Urinary bladder (tissue), 4 donors: ENCODE measurements around the gene ELMO1. TPM values are rescaled to one million over a fixed set of nuclear protein-coding genes. Genes with fewer than 3 reads are reported as not detected.
A peak's percentile ranks its signal among the peaks of the same experiment; 100 is the strongest.

Source experiments
- DNase-seq: peaks from one replicate; pipeline ENCODE4 v3.0.0-alpha.2; 2015; ENCODE audit errors: extremely low spot score
- H3K27ac ChIP-seq: one replicate; pipeline ENCODE4 v1.5.1; 2013; ENCODE audit warnings: low read depth, mild to moderate bottlenecking, moderate library complexity
- H3K36me3 ChIP-seq: one replicate; pipeline ENCODE4 v1.6.1; 2013; ENCODE audit warnings: mild to moderate bottlenecking, moderate library complexity; ENCODE audit not compliant: insufficient read depth
- H3K4me1 ChIP-seq: one replicate; pipeline ENCODE4 v1.6.1; 2013; ENCODE audit warnings: mild to moderate bottlenecking, moderate library complexity; ENCODE audit not compliant: insufficient read depth
- H3K4me3 ChIP-seq: one replicate; pipeline ENCODE4 v1.5.1; 2013; ENCODE audit warnings: low read depth, low read length
- WGBS: extraction: QIAGEN DNeasy Blood & Tissue Kit; methylation state at CpG from one replicate; pipeline ENCODE4 v1.1.7; 2013; 5-methylcytosine and 5-hydroxymethylcytosine counted together
- polyA plus RNA-seq: library from polyadenylated mRNA; stranded (reverse); fragments of 200-250 nt; gene quantifications from one replicate; pipeline ENCODE4 v1.2.3, GENCODE V29; 2013
- total RNA-seq: library from RNA; depleted of rRNA; stranded (reverse); fragments of >200 nt; gene quantifications from one replicate; pipeline ENCODE4 v1.2.3, GENCODE V29; 2014
- donor health status: healthy with polysubstance abuse.
- donor health status: healthy.

The ELMO1 gene
- total and polyA plus RNA-seq, 2 donors = 14.1 to 86.7 TPM

- Histone ChIP-seq H3K4me1 (no peaks in the 10 kb centered on the region), H3K4me3 (no peak overlapping the region), H3K27ac (no peak overlapping the region), H3K36me3 (no peaks in the 10 kb centered on the region)
- WGBS = 58% methylated on average over 6 of the region's 6 CpGs
- DNase-seq = no peak
Observed at GRCh38 chr7:37269711-37270508, 178.8 kb downstream of the ELMO1 start.

- Histone ChIP-seq H3K27ac (no peak overlapping the region), H3K4me3 (no peak overlapping the region), H3K36me3 (no peaks in the 10 kb centered on the region), H3K4me1 (no peaks in the 10 kb centered on the region)
- 95% methylated on average over 8 of the region's 8 CpGs for WGBS
- no peak for DNase-seq
Observed at GRCh38 chr7:37267251-37267650, 181.4 kb downstream of the ELMO1 start.

- H3K4me1 ChIP-seq = no peaks in the 10 kb centered on the region
Observed at GRCh38 chr7:37265876-37266275, 182.8 kb downstream of the ELMO1 start.

DNA sequence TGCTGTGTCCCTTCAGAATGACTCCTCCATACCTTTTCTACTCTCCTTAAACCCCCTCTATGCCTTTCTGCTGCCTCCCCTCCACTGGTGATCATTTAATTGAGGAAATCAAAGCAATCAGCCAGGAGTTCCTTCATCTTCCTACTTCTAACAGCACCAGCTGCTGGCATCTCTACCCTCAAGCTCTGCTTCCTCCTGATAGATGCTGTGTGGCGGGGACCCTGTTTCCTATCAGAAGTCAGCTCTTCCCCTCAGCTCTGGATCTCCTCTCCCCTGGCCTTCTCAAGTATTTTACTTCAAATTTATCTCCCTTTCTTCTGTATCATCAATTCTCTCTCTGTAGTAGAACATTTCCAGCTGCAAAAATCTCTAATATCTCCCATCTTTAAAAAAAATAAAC is 183.7 kb downstream of the ELMO1 start:
- WGBS = 82% methylated on average over 1 of the region's 1 CpG

More at GRCh38 chr7:37265876-37266275, 182.8 kb downstream of the ELMO1 start:
- no peak for DNase-seq
- H3K27ac ChIP-seq = no peak overlapping the region
- H3K4me3 ChIP-seq = no peak overlapping the region
- H3K36me3 ChIP-seq = no peaks in the 10 kb centered on the region
- 88% methylated on average over 7 of the region's 7 CpGs for WGBS

GRCh38 chr7:37262181-37262580 is 186.5 kb downstream of the ELMO1 start:
- WGBS = 75% methylated on average over 1 of the region's 1 CpG

More for the DNA sequence above, 183.7 kb downstream of the ELMO1 start:
- Histone ChIP-seq H3K4me3 (no peak overlapping the region), H3K36me3 (no peaks in the 10 kb centered on the region), H3K4me1 (no peaks in the 10 kb centered on the region), H3K27ac (no peak overlapping the region)
- DNase-seq = no peak

GRCh38 chr7:37259319-37259821 is 189.3 kb downstream of the ELMO1 start:
- H3K36me3 ChIP-seq = no peaks in the 10 kb centered on the region
- H3K4me1 ChIP-seq = no peaks in the 10 kb centered on the region
- H3K4me3 ChIP-seq = no peak overlapping the region
- H3K27ac ChIP-seq = no peak overlapping the region
- no peak for DNase-seq
- 72% methylated on average over 11 of the region's 11 CpGs for WGBS

More at GRCh38 chr7:37262181-37262580, 186.5 kb downstream of the ELMO1 start:
- H3K4me3 ChIP-seq = no peak overlapping the region
- H3K36me3 ChIP-seq = no peaks in the 10 kb centered on the region
- no peaks in the 10 kb centered on the region for H3K4me1 ChIP-seq
- H3K27ac ChIP-seq = no peak overlapping the region
- no peak for DNase-seq

DNA sequence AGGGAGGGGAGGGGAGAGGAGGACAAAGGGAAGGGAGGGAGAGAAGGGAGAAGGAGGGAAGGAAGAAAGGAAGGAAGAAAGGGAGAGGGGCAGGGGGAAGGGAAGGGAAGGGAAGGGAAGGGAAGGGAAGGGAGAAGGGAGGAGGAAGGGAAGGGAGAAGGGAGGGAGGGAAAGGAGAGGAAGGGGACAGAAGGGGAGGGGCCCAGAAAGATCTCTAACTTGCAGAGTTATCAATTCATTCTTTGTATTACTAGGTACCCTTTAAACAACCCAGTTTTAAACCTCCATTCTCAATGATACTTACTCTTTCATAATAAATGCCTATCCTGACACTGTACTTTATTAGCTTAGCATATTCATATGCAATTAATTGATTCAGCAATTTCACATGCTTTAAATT is 192.0 kb downstream of the ELMO1 start:
- H3K4me3 ChIP-seq = no peak overlapping the region
- H3K27ac ChIP-seq = no peak overlapping the region
- no peaks in the 10 kb centered on the region for H3K4me1 ChIP-seq
- DNase-seq = no peak
- H3K36me3 ChIP-seq = no peaks in the 10 kb centered on the region

DNA sequence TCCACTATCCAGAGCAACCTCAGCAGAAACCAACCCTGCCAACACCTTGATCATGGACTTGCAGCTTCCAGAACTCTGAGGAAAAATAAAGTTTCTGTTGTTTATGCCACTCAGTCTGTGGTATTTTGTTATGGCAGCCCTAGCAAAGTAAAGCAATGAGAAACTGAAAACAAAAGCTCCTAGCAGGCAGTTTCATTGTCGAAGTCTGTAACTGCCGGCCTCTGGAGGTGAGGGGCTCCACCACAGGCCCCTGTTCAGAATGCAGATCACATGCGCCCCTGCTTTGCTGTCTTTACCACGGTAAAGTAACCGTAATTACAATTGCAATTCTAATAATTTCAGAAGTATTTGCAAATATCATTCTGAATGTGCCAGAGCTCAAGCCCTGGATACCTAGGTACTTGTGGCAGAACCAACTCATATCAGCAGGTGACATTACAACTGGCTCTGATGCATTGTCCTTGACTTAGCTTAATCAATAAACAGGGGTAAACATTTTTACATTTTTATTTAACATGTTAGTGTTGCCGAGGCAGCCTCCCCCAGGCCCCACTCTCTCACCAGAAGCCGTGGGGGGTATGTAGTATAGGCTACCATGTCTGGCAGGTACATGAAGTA is 193.2 kb downstream of the ELMO1 start:
- no peak overlapping the region for H3K4me3 ChIP-seq
- no peaks in the 10 kb centered on the region for H3K36me3 ChIP-seq
- no peak for DNase-seq
- 75% methylated on average over 7 of the region's 7 CpGs for WGBS
- no peak overlapping the region for H3K27ac ChIP-seq
- H3K4me1 ChIP-seq = no peaks in the 10 kb centered on the region

DNA sequence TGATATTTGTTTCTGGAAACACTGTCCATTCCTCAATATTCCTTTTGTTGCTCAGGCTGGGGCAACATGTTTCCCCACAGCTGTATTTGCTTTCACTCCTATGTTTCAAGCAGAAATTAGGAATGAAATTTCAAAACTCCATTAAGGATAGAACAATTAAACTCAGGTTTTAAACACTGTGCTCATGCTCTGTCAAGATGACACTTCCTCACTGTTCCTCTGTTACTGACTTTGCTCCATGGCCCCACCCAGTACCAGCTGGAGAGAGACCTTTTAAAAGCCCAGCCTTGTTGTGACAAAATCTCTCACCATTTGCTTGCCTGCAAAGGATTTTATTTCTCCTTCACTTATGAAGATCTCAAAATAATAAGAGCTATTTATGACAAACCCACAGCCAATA is 197.4 kb downstream of the ELMO1 start:
- Histone ChIP-seq H3K4me1 (no peaks in the 10 kb centered on the region), H3K4me3 (no peak overlapping the region), H3K27ac (no peak overlapping the region), H3K36me3 (no peaks in the 10 kb centered on the region)
- no peak for DNase-seq

DNA sequence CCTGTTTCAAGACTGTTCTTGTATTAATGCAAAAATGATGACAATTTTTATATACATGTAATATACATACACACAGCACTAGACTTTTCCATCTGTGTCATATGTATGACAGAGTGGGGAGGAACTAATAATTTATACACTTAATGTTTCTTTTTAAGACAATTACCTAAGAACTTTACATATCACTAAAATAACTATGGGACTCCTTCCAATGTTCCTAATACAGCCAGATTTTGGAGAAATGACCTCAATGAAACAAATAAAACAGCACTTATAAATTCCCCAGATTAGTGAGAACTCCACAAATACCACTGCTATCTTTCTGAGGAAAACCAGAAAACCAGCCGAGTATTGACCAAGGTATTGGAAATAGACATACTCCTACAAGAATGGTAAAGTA is 199.4 kb downstream of the ELMO1 start:
- no peak for DNase-seq
- Histone ChIP-seq H3K27ac (no peak overlapping the region), H3K36me3 (no peaks in the 10 kb centered on the region), H3K4me3 (no peak overlapping the region), H3K4me1 (no peaks in the 10 kb centered on the region)
- 32% methylated on average over 1 of the region's 1 CpG for WGBS

DNA sequence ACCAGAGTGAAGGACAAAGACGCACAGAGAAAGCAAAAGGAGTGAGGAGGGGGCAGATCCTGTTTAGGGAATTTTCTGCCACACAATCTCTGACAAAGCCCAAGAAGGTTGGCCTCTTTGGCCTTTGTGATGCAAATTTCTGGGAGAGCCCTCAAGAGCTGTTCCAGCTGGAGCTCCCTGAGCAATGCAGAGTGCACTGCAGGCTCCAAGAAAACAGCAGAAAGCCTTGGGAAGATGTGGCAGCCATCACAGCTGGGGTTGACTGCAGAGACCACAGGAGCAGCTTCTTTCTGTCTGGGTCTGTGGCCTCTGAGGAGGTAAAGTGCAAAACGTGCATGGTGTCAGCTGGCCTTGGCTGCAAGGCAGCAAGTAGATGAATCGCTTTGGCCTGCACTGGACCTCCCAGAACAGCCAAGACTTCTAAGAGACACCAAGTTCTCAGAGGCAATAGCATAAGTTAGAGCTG is 200.2 kb downstream of the ELMO1 start:
- Histone ChIP-seq H3K36me3 (no peaks in the 10 kb centered on the region), H3K4me3 (no peak overlapping the region), H3K4me1 (no peaks in the 10 kb centered on the region), H3K27ac (no peak overlapping the region)
- 34% methylated on average over 3 of the region's 3 CpGs for WGBS
- DNase-seq = no peak

DNA sequence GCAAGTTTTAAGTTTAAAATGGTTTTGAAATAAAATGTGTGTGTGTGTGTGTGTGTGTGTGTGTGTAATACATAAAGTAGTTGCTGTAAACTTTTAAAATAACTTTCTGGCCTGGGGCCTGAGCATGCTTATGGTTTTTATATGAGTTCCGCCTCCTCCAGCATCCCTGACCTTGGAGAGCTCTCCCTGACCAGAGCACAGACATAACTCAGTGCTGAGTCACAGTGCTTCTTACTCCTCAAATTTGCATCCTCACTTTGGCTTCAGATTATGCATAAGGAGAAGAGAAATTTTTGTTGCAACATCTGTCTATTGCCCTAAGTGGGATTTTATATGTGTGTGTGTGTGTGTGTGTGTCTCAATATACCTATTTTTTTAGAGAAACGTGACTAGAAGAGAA is 200.8 kb downstream of the ELMO1 start:
- Histone ChIP-seq H3K4me1 (no peaks in the 10 kb centered on the region), H3K27ac (no peak overlapping the region), H3K4me3 (no peak overlapping the region), H3K36me3 (no peaks in the 10 kb centered on the region)
- 19% methylated on average over 2 of the region's 2 CpGs for WGBS
- DNase-seq = peak; percentile 63

DNA sequence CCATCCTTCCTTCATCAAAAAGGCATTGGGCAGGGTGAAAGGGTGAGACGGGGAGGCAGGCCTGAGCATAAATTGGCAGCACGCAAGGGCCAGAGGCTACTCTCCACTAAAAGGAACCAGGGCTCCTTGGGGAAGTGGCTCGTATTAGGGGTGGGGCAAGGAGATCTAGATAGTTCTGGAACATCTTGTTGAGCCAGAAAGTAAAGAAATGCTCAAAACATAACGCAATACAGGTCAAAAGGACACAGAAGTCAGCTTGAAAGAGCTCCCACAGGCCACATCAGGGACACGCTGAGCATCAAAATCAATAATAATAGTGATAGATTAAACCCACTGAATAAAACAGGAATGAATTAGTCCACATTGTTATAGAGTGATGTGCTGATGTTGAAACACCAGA is 203.1 kb downstream of the ELMO1 start:
- H3K4me3 ChIP-seq = no peak overlapping the region
- whole genome bisulfite sequencing = 89% methylated on average over 5 of the region's 5 CpGs
- no peaks in the 10 kb centered on the region for H3K4me1 ChIP-seq
- H3K36me3 ChIP-seq = no peaks in the 10 kb centered on the region
- no peak overlapping the region for H3K27ac ChIP-seq
- DNase-seq = no peak

DNA sequence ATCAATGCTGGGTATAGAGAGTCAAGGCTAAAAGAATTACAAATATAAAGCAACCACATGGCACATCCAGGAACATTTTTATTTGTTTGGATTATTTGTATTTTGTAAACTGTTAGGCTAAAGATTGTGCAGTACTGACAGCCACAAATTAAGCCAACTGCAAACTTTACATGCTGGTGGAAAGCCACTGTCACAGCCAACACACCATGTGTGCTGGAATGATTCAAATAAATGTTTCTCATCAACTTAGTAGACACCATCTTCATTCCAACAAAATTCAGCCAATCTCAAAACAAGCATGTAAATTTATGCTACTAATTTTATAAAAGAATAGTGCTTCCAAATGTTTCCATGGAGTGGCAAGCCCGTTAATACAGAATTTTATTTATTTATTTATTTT is 211.8 kb downstream of the ELMO1 start:
- 86% methylated on average over 1 of the region's 1 CpG for WGBS
- H3K27ac ChIP-seq = no peak overlapping the region
- H3K4me1 ChIP-seq = no peaks in the 10 kb centered on the region
- no peak overlapping the region for H3K4me3 ChIP-seq
- H3K36me3 ChIP-seq = no peaks in the 10 kb centered on the region
- no peak for DNase-seq
